Parathyroid adenoma (tissue), 2 donors: ENCODE results near the gene IMPACT.
A peak's percentile ranks its signal among the peaks of the same experiment; 100 is the strongest.

ENCODE experiments used
- H2AFZ ChIP-seq: fragments of 300-600 bp; sonication (generic); one replicate; pipeline ENCODE4 v1.7.0; 2017; ENCODE audit warnings: antibody characterized with exemption, mild to moderate bottlenecking
- H3K27ac ChIP-seq: fragments of 300-600 bp; sonication (generic); one replicate; pipeline ENCODE4 v1.7.0; 2017
- H3K27me3 ChIP-seq: fragments of 300-600 bp; sonication (generic); one replicate; pipeline ENCODE4 v1.7.0; 2017; ENCODE audit warnings: low read length; ENCODE audit not compliant: control insufficient read depth, insufficient read depth
- H3K36me3 ChIP-seq: fragments of 300-600 bp; sonication (generic); one replicate; pipeline ENCODE4 v1.7.0; 2017; ENCODE audit warnings: low read length; ENCODE audit not compliant: control insufficient read depth, insufficient read depth
- H3K4me1 ChIP-seq: fragments of 300-600 bp; sonication (generic); one replicate; pipeline ENCODE4 v1.7.0; 2017; ENCODE audit warnings: control low read depth
- H3K4me2 ChIP-seq: fragments of 300-600 bp; sonication (generic); one replicate; pipeline ENCODE4 v1.7.0; 2017; ENCODE audit warnings: low read length
- H3K4me3 ChIP-seq: fragments of 300-600 bp; sonication (generic); one replicate; pipeline ENCODE4 v1.7.0; 2017; ENCODE audit warnings: low read depth, low read length
- H3K79me2 ChIP-seq: fragments of 300-600 bp; sonication (generic); one replicate; pipeline ENCODE4 v1.7.0; 2017; ENCODE audit warnings: control low read depth
- H3K9ac ChIP-seq: fragments of 300-600 bp; sonication (generic); one replicate; pipeline ENCODE4 v1.7.0; 2017; ENCODE audit warnings: mild to moderate bottlenecking
- H3K9me3 ChIP-seq: fragments of 300-600 bp; sonication (generic); one replicate; pipeline ENCODE4 v1.7.0; 2017; ENCODE audit warnings: low read length; ENCODE audit not compliant: control insufficient read depth
- CTCF ChIP-seq: fragments of 300-600 bp; sonication (generic); IDR thresholded peaks from one replicate; pipeline ENCODE4 v1.7.0; 2017; ENCODE audit warnings: antibody characterized with exemption, mild to moderate bottlenecking
- donor health status: primary hyperparathyroidism.

IMPACT gene

DNA sequence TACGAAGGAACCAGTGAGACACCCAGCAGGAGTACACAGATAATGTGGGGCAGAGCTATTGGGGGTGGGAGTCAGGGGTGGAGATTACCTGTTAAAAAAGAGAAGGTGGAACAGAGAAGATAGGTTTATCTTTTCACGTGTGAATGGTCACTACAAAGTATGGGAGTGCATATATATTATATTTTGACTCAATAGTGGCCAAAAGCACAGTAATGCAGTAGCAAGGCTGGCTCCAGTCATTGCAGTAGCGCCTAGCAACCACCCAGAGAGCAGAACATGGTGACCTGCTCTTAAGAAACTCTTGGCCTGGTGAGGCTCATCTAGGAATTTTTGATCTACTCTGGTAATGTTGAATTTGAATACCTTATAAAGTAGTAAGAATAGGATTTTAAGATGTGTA is 1.0 kb downstream of the IMPACT start:
- Histone ChIP-seq H3K9me3 (no peaks in the 10 kb centered on the region), H3K4me3 (peak overlapping the region; percentile 87), H3K4me1 (peaks cover 2% of the 10 kb centered on the region), H3K27ac (no peak overlapping the region), H2AFZ (peak overlapping the region; percentile 100), H3K4me2 (peak overlapping the region; percentile 91), H3K27me3 (no peaks in the 10 kb centered on the region), H3K36me3 (no peaks in the 10 kb centered on the region), H3K79me2 (no peaks in the 10 kb centered on the region), H3K9ac (no peak overlapping the region)
- no peak for TF ChIP-seq CTCF

DNA sequence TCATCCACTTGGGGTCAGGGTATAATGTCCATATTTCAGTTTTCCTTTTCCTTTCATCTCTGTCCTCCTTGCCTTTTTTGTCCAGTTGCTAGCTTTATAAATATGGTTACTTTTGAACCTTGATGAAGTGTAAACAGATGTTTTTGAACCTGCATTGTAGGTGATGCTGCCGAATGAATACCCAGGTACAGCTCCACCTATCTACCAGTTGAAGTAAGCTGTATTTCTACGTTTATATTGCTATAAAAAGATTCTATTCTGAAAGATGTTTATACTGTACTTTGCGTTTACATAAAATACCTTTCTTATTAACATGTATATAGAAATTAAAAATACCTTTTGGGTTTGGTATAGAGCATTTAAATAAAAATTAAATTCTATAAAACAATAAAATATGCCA is 2.2 kb downstream of the IMPACT start:
- Histone ChIP-seq H2AFZ (no peak overlapping the region), H3K4me3 (no peak overlapping the region), H3K9ac (no peak overlapping the region), H3K36me3 (no peaks in the 10 kb centered on the region), H3K4me2 (no peak overlapping the region), H3K79me2 (no peaks in the 10 kb centered on the region), H3K4me1 (peaks cover 2% of the 10 kb centered on the region), H3K27ac (no peak overlapping the region), H3K9me3 (no peaks in the 10 kb centered on the region), H3K27me3 (no peaks in the 10 kb centered on the region)
- TF ChIP-seq CTCF = peak; percentile 6

DNA sequence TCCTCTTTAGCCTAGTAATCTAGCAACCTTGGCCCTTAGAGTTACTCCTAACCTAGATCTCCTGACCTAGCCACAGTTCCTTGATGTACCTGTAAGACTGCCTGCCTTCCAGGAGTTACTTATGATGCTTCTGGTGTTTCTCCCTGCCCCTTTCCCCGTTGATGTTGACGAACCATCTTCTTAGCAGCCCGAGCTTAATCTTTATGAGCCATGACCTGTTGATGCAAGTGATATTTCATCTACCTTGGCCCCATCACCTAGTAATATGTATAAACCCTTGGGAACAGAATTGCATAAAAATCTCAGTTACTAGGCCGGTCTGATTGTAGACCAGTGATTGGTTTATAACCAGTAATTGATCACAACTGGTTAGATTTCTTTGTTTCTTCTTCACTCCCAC is 2.7 kb downstream of the IMPACT start:
- no peaks in the 10 kb centered on the region for H3K79me2 ChIP-seq

DNA sequence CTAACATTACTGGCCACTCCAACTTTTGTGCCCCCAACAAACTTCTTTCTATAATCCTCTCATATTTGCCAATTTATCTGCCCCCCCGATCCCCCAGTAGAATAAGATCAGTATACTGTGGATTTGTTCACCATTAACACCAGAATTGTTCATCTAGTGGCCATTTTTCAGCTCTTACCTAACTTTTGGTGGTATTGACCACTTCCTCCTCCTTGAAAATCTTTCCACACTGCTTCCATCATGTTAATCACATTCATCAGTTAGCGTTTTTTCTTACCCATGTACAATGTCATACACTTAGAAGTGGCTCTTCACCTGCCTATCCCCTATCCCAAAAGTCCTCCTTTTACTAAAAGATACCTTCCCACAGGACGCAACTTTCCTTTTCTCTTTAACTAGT is 6.1 kb downstream of the IMPACT start:
- Histone ChIP-seq H3K36me3 (no peaks in the 10 kb centered on the region), H3K9me3 (no peaks in the 10 kb centered on the region), H3K27me3 (no peaks in the 10 kb centered on the region), H3K4me1 (peaks cover 2% of the 10 kb centered on the region), H3K4me2 (no peak overlapping the region), H2AFZ (no peak overlapping the region), H3K4me3 (no peak overlapping the region), H3K27ac (no peak overlapping the region), H3K9ac (no peak overlapping the region), H3K79me2 (no peaks in the 10 kb centered on the region)
- no peak for TF ChIP-seq CTCF

More for the DNA sequence above, 2.7 kb downstream of the IMPACT start:
- no peaks in the 10 kb centered on the region for H3K9me3 ChIP-seq
- H3K27me3 ChIP-seq = no peaks in the 10 kb centered on the region
- no peak overlapping the region for H3K27ac ChIP-seq
- H2AFZ ChIP-seq = no peak overlapping the region
- no peak for TF ChIP-seq CTCF
- no peak overlapping the region for H3K4me2 ChIP-seq
- H3K4me1 ChIP-seq = peaks cover 2% of the 10 kb centered on the region
- no peak overlapping the region for H3K4me3 ChIP-seq
- H3K9ac ChIP-seq = no peak overlapping the region
- H3K36me3 ChIP-seq = no peaks in the 10 kb centered on the region

- H3K27ac ChIP-seq = no peak overlapping the region
- no peaks in the 10 kb centered on the region for H3K27me3 ChIP-seq
- no peak overlapping the region for H3K9ac ChIP-seq
- no peaks in the 10 kb centered on the region for H3K36me3 ChIP-seq
- H3K4me1 ChIP-seq = no peaks in the 10 kb centered on the region
- no peak overlapping the region for H2AFZ ChIP-seq
- TF ChIP-seq CTCF = no peak
- H3K79me2 ChIP-seq = no peaks in the 10 kb centered on the region
- no peak overlapping the region for H3K4me2 ChIP-seq
- H3K4me3 ChIP-seq = no peak overlapping the region
- no peaks in the 10 kb centered on the region for H3K9me3 ChIP-seq
These were observed 10.5 kb downstream of the IMPACT start for GRCh38 chr18:24436939-24437338.
